Measurements from ENCODE around the gene CBX1.

Gene CBX1

DNA sequence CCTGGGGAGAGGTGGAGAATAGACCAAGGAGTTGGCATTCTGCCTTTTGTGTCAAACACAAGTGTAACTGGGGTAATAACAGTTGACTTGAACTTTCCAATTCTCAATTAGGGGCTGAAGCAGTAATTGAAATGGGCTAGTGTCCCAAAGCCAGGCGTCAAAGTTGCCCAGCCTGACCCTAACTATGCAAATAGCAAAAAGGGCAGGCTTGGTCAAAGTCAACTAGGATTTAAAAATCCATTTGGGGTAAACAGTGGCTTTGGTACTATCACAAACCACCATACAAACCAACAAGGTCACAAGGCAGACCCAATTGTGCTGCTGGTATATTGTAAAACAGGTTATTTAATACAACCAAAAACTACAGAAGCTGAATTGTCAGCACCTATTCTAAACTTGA is 35.1 kb downstream of the CBX1 start:
- Histone ChIP-seq H3K4me1 (no peaks in the 10 kb centered on the region; the same call in 1 of the 2 replicates), H3K9me3 (no peaks in the 10 kb centered on the region), H3K4me3 (ENCODE audit: low read depth, low read length) (no peak overlapping the region), H3K27me3 (no peaks in the 10 kb centered on the region), H3K36me3 (peaks cover 58% of the 10 kb centered on the region)
- TF ChIP-seq, protein P1, sequence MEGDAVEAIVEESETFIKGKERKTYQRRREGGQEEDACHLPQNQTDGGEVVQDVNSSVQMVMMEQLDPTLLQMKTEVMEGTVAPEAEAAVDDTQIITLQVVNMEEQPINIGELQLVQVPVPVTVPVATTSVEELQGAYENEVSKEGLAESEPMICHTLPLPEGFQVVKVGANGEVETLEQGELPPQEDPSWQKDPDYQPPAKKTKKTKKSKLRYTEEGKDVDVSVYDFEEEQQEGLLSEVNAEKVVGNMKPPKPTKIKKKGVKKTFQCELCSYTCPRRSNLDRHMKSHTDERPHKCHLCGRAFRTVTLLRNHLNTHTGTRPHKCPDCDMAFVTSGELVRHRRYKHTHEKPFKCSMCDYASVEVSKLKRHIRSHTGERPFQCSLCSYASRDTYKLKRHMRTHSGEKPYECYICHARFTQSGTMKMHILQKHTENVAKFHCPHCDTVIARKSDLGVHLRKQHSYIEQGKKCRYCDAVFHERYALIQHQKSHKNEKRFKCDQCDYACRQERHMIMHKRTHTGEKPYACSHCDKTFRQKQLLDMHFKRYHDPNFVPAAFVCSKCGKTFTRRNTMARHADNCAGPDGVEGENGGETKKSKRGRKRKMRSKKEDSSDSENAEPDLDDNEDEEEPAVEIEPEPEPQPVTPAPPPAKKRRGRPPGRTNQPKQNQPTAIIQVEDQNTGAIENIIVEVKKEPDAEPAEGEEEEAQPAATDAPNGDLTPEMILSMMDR (IDR thresholded peaks at IDR 0.05; ENCODE audit: low read depth, low read length), result no peak
- DNase-seq, result no peak

DNA sequence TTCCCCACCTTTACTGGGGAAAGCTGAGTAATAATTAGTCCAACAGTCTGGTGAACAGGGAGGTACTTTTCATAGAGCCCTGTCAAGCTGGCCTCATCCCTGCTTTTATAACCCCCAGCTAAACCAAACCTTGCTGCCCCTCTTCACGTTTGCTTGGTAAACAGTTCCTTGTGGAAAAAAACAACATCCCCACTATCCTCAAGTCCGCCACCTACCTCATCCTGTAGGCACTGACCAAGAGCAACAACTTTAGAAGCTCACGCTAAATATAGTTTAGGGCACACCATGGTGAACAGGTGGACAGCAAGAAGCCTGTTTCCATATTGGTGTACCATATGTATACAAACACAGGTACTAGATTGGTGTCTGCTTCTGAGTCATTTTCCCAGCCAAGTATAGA is 36.6 kb downstream of the CBX1 start:
- Histone ChIP-seq H3K9me3 (no peaks in the 10 kb centered on the region), H3K4me3 (ENCODE audit: low read depth, low read length) (no peak overlapping the region), H3K36me3 (peaks cover 61% of the 10 kb centered on the region), H3K4me1 (no peaks in the 10 kb centered on the region; the same call in 1 of the 2 replicates), H3K27me3 (no peaks in the 10 kb centered on the region)
- TF ChIP-seq, protein P1 (IDR thresholded peaks at IDR 0.05; ENCODE audit: low read depth, low read length), result no peak
- DNase-seq, result no peak

DNA sequence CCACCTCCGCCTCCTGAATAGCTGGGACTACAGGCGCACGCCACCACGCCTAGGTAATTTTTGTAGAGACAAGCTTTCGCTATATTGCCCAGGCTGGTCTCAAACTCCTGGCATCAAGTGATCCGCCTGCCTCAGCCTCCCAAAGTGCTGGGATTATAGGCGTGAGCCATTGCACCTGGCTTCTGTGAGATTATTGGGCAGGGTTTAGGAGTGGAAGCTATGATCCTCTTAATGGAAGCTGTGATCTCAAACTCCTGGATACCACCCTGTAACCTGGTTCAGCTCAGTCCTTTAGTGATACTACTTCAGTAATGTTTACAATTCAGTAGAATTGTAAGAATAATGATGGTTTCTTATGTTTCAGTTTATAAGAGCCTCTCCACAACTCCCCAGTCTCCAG is 39.0 kb downstream of the CBX1 start:
- no peaks in the 10 kb centered on the region for H3K9me3 ChIP-seq
- no peaks in the 10 kb centered on the region for H3K27me3 ChIP-seq
- H3K36me3 ChIP-seq, result peaks cover 72% of the 10 kb centered on the region
- H3K4me3 ChIP-seq (ENCODE audit: low read depth, low read length), result no peak overlapping the region
- TF ChIP-seq, protein P1 (IDR thresholded peaks at IDR 0.05; ENCODE audit: low read depth, low read length), result no peak
- H3K4me1 ChIP-seq, result no peaks in the 10 kb centered on the region; the same call in 1 of the 2 replicates
- DNase-seq, result no peak

DNA sequence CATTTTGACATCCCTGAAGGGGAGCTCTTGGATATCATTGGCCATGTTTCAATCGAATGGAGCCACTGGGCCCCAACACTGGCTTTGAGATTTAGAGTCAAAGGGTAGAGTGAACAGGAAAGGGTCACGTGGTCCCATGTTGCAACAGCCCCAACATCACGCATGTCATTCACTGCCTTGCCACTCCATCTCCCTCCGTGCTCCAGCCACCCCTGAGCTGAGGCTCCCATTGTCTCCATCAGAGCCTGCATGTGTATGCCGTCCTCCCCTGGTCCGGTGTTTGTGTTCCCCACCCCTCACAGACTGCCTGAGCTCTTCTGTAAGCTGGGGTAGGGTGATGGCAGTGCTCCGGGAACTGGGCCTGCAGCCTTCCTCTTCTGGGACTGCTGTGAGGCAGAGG is 41.0 kb downstream of the CBX1 start:
- TF ChIP-seq, protein P1 (IDR thresholded peaks at IDR 0.05; ENCODE audit: low read depth, low read length), result no peak
- peaks cover 85% of the 10 kb centered on the region for H3K36me3 ChIP-seq
- H3K4me3 ChIP-seq (ENCODE audit: low read depth, low read length), result no peak overlapping the region
- H3K9me3 ChIP-seq, result no peaks in the 10 kb centered on the region
- no peak for DNase-seq
- H3K27me3 ChIP-seq, result no peaks in the 10 kb centered on the region
- H3K4me1 ChIP-seq, result peaks cover 4% of the 10 kb centered on the region

DNA sequence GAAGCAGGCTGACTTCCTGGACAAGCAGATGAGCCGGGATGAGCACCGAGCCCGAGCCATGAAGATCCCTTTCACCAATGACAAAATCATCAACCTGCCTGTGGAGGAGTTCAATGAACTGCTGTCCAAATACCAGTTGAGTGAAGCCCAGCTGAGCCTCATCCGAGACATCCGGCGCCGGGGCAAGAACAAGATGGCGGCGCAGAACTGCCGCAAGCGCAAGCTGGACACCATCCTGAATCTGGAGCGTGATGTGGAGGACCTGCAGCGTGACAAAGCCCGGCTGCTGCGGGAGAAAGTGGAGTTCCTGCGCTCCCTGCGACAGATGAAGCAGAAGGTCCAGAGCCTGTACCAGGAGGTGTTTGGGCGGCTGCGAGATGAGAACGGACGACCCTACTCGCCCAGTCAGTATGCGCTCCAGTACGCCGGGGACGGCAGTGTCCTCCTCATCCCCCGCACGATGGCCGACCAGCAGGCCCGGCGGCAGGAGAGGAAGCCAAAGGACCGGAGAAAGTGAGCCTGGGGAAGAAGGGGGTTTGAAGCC is 42.1 kb downstream of the CBX1 start:
- DNase-seq, result no peak
- Histone ChIP-seq H3K36me3 (peaks cover 84% of the 10 kb centered on the region), H3K9me3 (no peaks in the 10 kb centered on the region), H3K4me3 (ENCODE audit: low read depth, low read length) (no peak overlapping the region), H3K4me1 (peaks cover 9% of the 10 kb centered on the region), H3K27me3 (no peaks in the 10 kb centered on the region)
- TF ChIP-seq, protein P1 (IDR thresholded peaks at IDR 0.05; ENCODE audit: low read depth, low read length), result no peak

DNA sequence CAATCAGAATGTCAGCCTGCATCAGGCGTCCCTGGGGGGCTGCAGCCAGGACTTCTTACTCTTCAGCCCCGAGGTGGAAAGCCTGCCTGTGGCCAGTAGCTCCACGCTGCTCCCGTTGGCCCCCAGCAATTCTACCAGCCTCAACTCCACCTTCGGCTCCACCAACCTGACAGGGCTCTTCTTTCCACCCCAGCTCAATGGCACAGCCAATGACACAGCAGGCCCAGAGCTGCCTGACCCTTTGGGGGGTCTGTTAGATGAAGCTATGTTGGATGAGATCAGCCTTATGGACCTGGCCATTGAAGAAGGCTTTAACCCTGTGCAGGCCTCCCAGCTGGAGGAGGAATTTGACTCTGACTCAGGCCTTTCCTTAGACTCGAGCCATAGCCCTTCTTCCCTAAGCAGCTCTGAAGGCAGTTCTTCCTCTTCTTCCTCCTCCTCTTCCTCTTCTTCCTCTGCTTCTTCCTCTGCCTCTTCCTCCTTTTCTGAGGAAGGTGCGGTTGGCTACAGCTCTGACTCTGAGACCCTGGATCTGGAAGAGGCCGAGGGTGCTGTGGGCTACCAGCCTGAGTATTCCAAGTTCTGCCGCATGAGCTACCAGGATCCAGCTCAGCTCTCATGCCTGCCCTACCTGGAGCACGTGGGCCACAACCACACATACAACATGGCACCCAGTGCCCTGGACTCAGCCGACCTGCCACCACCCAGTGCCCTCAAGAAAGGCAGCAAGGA is 42.7 kb downstream of the CBX1 start:
- DNase-seq, result no peak
- Histone ChIP-seq H3K27me3 (no peaks in the 10 kb centered on the region), H3K4me3 (ENCODE audit: low read depth, low read length) (no peak overlapping the region), H3K36me3 (peaks cover 82% of the 10 kb centered on the region), H3K4me1 (peaks cover 14% of the 10 kb centered on the region), H3K9me3 (no peaks in the 10 kb centered on the region)
- TF ChIP-seq, protein P1 (IDR thresholded peaks at IDR 0.05; ENCODE audit: low read depth, low read length), result no peak

Measured in BE2C (cell line).